ENCODE data around the gene MTREX. TPM values are rescaled to one million over a fixed set of nuclear protein-coding genes. Genes with fewer than 3 reads are reported as not detected.

MTREX gene
- polyA plus RNA-seq, 3 donors: 10.2 to 14.4 (median 12.2) TPM

DNA sequence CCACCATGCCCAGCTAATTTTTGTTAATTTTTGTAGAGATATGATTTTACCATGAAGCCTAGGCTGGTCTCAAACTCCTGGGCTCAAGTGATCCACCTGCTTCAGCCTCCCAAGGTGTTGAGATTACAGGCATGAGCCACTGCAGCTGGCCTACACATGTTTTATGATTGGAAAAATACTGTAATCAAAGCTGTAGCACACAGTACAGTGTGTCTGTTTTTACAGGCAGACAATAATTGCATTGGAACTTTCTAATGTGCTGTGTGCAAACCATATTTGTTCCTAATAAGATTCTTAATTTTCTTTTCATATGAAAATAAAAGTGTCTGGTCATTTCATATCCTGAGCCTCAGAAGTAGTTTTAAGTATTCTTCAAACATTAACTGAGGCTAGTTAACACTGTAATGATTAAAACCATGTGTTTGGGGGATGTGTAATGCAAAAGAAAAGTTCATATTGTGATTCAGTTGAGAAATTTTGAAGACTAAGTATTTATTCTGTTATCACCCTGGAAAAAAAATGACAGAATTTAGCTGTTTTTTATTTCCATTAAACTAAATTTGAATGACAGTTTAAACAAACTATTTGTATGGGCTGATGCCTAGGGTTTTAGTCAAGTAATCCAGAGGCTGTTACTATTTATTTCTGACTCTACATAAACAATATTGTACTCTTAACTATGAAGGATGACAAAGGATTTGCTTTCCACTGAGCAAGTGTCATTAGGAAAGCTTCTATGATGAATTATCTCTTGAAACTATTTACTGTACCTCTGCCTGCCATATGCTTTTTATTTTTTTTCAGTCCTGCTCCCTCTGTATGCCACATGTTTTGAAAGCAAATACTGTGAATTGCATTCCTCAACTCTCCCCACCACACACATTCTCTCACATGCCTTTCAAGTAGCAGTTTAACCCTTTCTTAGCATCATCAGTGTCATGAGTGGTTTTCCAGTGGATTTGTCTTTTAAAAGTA, 111.5 kb downstream of the MTREX start:
- Mint-ChIP-seq H3K27me3 (ENCODE audit: low read depth in 3 of 3) (no peaks in the 10 kb centered on the region), H3K9me3 (peaks cover 0 to 3% (median 0%) of the 10 kb centered on the region in 7 donors), H3K4me1 (no peaks in the 10 kb centered on the region), H3K27ac (no peak overlapping the region), H3K4me3 (no peak overlapping the region), H3K36me3 (peaks cover 70 to 71% of the 10 kb centered on the region in 2 donors)
- no peak overlapping the region for H3K27ac ChIP-seq (ENCODE audit: low read depth in 1 of 2, low read length in 2 of 2)
- H4K20me1 ChIP-seq (ENCODE audit: insufficient read depth, low read length): no peaks in the 10 kb centered on the region
- no peaks in the 10 kb centered on the region for H3K27me3 ChIP-seq (ENCODE audit: control insufficient read depth in 2 of 2, insufficient read depth in 2 of 2, low read length in 2 of 2)
- no peaks in the 10 kb centered on the region for H3K79me2 ChIP-seq (ENCODE audit: insufficient read depth, low read length)
- no peak for TF ChIP-seq CTCF (IDR thresholded peaks at IDR 0.05)
- no peak overlapping the region for H2AFZ ChIP-seq (ENCODE audit: insufficient read depth, low read depth, low read length, poor library complexity, severe bottlenecking)
- DNase-seq: no peak
- H3K9ac ChIP-seq (ENCODE audit: insufficient read depth, low read length, poor library complexity, severe bottlenecking): no peak overlapping the region
- no peaks in the 10 kb centered on the region for H3K4me1 ChIP-seq (ENCODE audit: control insufficient read depth in 1 of 2, insufficient read depth in 2 of 2, low read length in 2 of 2)
- no peak overlapping the region for H3K4me3 ChIP-seq (replicated peaks in 1 of 3; ENCODE audit: low read depth in 2 of 3, low read length in 3 of 3)
- peaks cover 68 to 94% of the 10 kb centered on the region in 2 donors for H3K36me3 ChIP-seq (replicated peaks in 1 of 2; ENCODE audit: control insufficient read depth in 1 of 2, insufficient read depth in 2 of 2, low read length in 2 of 2)
- H3K4me2 ChIP-seq (replicated peaks; ENCODE audit: extremely low read depth, low read length, poor library complexity, severe bottlenecking): no peak overlapping the region
- no peaks in the 10 kb centered on the region for H3K9me3 ChIP-seq (replicated peaks in 1 of 2; ENCODE audit: control insufficient read depth in 1 of 2, insufficient read depth in 1 of 2, low read length in 2 of 2)
- intact Hi-C loops (cut with micrococcal nuclease): no loop called here

DNA sequence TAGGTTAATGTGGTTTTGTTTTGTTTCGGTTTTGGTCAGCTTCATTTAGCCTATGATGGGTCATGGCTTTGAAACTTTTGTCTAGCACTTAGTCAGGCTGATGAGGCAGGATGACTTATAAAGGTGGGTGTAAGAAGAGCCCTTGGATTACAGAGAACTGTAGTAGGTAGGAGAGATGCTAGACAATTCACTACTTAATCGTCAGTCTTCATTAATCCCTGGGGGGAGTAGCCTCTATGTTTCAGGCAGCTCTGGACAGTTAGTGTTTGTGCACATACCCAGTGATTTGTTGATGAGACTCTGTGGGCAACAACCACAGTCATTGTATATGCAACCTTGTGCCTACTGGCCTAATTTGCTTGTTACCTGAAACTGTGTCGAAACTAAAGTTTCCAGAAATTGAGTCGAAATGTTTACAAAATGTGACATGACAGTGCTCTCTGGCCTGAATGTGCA, 113.3 kb downstream of the MTREX start:
- no peaks in the 10 kb centered on the region for H3K4me1 ChIP-seq (ENCODE audit: control insufficient read depth in 1 of 2, insufficient read depth in 2 of 2, low read length in 2 of 2)
- no peak overlapping the region for H3K4me3 ChIP-seq (replicated peaks in 1 of 3; ENCODE audit: low read depth in 2 of 3, low read length in 3 of 3)
- DNase-seq: no peak
- Mint-ChIP-seq H3K27ac (no peak overlapping the region), H3K27me3 (ENCODE audit: low read depth in 3 of 3) (no peaks in the 10 kb centered on the region), H3K4me1 (no peaks in the 10 kb centered on the region), H3K9me3 (peaks cover 0 to 3% (median 0%) of the 10 kb centered on the region in 7 donors), H3K36me3 (peaks cover 72 to 73% of the 10 kb centered on the region in 2 donors), H3K4me3 (no peak overlapping the region)
- no peaks in the 10 kb centered on the region for H3K79me2 ChIP-seq (ENCODE audit: insufficient read depth, low read length)
- no peaks in the 10 kb centered on the region for H3K27me3 ChIP-seq (ENCODE audit: control insufficient read depth in 2 of 2, insufficient read depth in 2 of 2, low read length in 2 of 2)
- no peaks in the 10 kb centered on the region for H4K20me1 ChIP-seq (ENCODE audit: insufficient read depth, low read length)
- no peak overlapping the region for H3K9ac ChIP-seq (ENCODE audit: insufficient read depth, low read length, poor library complexity, severe bottlenecking)
- H2AFZ ChIP-seq (ENCODE audit: insufficient read depth, low read depth, low read length, poor library complexity, severe bottlenecking): no peak overlapping the region
- intact Hi-C loops (cut with micrococcal nuclease): no loop called here
- WGBS (ENCODE audit: insufficient coverage): 100% methylated on average over 2 of the region's 4 CpGs
- H3K4me2 ChIP-seq (replicated peaks; ENCODE audit: extremely low read depth, low read length, poor library complexity, severe bottlenecking): no peak overlapping the region
- no peak for TF ChIP-seq CTCF (IDR thresholded peaks at IDR 0.05)
- no peaks in the 10 kb centered on the region for H3K9me3 ChIP-seq (replicated peaks in 1 of 2; ENCODE audit: control insufficient read depth in 1 of 2, insufficient read depth in 1 of 2, low read length in 2 of 2)
- peaks cover 78 to 95% of the 10 kb centered on the region in 2 donors for H3K36me3 ChIP-seq (replicated peaks in 1 of 2; ENCODE audit: control insufficient read depth in 1 of 2, insufficient read depth in 2 of 2, low read length in 2 of 2)
- no peak overlapping the region for H3K27ac ChIP-seq (ENCODE audit: low read depth in 1 of 2, low read length in 2 of 2)
